GM19467 (cell line): ENCODE measurements around the gene KRIT1.
A peak's percentile ranks its signal among the peaks of the same experiment; 100 is the strongest.
"Not testable (repeated sequence)": the region's sequence is repeated elsewhere in the genome, so short reads cannot be mapped to it uniquely, and the experiment has no call there.

Experiments used
- ATAC-seq: cut with Tn5 transposase; IDR thresholded peaks from one replicate; pipeline ENCODE4 v1.9.1; 2021; ENCODE audit warnings: mild to moderate bottlenecking, moderate library complexity; ENCODE audit not compliant: unreplicated experiment

Gene KRIT1

GRCh38 chr7:92245487-92246359, at the start of gene KRIT1, which contains the start of gene ANKIB1:
Gene KRIT1, minus strand, starts transcription at chr7:92245914. Its CDS starts 3,779 bp downstream, at chr7:92242135.
Gene ANKIB1, plus strand, starts transcription at chr7:92245974. Its CDS starts 49,005 bp downstream, at chr7:92294979.
- peak; percentile 72 for ATAC-seq

GRCh38 chr7:92295391-92295790, 49.7 kb upstream of the KRIT1 start:
- ATAC-seq, result no peak

DNA sequence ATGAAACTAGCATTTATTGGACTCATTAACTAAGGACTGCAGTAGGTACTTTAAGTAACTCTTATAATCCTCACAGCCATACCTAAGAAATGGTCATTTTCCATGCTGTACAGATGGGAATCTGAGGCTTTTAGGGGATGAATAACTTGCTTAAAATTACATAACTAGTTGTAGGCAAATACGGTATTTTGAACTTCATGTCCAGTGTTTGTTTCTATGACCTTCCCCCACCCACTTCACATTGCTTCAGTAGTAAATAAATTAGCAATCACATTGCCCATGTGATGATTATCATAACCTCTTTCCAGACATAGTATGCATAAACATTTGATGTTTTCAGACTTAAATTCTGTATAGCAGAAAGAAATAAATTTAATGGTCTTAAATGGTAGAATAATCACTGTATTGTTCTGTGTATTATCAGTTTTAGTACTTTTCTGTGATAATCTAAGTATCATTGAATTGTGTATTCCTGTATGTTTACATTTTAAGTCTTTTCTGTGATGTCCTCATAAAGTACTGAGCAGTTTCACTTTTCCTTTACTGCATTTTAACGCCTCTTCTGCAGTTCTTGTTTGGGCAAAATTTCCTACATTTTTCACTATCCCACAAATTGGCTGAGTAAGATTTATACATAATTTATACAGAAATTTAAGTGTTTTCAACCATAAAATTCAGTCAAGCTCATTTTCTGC, 48.3 kb upstream of the KRIT1 start:
- ATAC-seq, result no peak

- ATAC-seq, result no peak
Observed at GRCh38 chr7:92292981-92293380, 47.3 kb upstream of the KRIT1 start.

DNA sequence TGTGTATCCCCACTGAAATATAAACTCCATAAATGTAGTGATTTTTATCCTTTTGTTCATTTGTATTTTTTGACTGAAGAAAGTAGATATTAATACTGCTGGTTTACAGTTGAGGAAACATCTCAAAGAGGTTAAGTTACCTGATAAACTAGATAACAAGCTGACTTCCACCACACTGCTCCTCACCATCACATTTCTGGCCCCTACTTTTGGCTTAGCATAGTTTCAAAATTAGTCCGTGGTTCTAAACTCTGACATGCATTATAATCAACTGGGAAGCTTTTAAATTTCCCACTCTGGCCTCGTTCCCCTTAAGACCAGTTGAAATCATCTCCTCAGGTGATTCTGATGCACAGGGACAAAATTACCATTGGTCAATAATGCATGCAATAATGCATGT, 43.6 kb upstream of the KRIT1 start:
- no peak for ATAC-seq

DNA sequence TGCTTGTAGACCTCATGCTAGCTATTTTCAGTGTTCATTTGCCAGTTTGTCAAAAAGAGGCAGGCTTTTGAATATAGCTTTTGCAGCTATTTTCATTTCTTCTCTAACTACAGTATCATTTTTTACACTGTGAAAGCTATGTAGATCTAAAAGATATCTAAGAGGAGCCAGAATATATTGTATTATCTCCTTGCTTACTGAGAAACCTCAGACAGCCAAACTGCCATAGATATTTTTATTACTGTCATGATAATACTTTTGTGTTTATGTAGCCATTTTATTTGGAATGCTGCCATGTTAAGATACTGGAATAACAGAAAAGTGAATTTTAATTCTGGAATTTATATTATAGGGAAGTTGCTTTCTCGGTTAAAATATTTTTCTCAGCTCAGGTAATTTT, 37.2 kb upstream of the KRIT1 start:
- ATAC-seq, result no peak

GRCh38 chr7:92282221-92282814, 36.6 kb upstream of the KRIT1 start:
- ATAC-seq, result no peak

DNA sequence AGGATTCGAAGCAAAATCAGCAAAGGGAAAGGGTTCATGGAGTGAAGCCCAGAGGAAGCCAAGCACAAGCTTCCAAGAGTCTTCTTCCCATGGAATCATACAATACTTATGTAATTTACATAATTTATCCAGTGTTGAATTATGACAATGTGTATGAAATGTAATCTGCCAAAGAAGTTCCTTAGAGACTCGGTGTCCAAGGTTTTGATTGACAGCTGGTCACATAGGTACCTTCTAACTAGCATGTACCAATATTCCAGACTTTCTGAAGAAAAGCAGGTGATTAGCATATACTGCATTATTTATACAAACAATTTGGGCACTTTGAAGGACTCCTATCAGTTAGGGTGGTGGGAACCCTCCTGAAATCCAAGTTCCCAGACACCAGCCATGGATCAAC, 35.3 kb upstream of the KRIT1 start:
- no peak for ATAC-seq

DNA sequence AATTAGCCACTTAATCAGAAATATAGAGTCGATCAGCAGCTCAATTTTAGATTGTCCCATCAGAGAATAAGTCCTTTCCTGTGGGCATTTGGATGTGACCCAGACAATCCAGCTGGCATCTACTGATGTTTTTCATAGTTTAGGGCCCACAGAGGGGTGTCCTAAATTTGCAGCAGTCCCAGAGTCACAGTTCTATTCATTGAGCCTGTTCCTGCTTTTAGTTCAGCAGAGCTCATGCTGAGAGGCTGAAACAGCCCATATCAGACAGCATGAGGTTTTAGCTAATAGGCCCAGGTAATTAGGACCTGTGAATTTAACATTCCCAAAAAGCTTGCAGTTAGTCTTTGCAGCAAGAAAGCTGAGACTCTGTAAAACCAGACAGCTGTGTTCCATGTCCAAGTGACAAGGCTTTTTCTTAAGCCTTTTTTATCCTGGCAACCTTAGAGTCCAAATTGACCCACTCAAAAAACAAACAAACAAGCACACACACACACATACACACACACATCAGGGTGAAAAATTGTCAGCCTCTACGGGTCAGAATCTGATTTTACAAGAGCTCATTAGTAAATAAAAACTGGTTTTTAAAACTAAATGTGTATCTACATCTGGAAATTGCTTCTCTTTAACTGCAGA, 33.8 kb upstream of the KRIT1 start:
- no peak for ATAC-seq

- peak; percentile 70 for ATAC-seq
Observed at GRCh38 chr7:92276460-92276864, 30.7 kb upstream of the KRIT1 start.

- ATAC-seq, result no peak
Observed at GRCh38 chr7:92275327-92275726, 29.6 kb upstream of the KRIT1 start.

DNA sequence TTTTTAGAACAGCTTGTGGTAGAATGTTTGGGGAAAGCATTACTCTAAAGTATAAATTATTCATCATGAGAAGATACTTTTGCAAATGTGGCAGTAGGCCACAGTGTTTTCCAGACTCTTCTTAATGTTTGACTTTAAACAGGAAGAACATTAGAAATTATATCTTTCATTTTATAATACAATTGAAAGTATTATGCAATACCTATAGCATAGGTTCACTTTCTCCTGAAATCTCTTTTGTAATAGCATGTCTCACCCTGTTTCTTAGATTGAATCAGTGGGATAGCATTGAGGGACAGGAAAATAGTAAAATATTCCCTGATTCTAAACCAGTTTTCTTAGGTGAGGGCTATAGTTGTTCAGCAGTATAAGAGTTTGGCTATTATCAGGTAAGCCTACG, 23.2 kb upstream of the KRIT1 start:
- ATAC-seq, result no peak

GRCh38 chr7:92266415-92267241, 20.9 kb upstream of the KRIT1 start:
- ATAC-seq, result no peak

- no peak for ATAC-seq
Observed at GRCh38 chr7:92260248-92260781, 14.6 kb upstream of the KRIT1 start.

DNA sequence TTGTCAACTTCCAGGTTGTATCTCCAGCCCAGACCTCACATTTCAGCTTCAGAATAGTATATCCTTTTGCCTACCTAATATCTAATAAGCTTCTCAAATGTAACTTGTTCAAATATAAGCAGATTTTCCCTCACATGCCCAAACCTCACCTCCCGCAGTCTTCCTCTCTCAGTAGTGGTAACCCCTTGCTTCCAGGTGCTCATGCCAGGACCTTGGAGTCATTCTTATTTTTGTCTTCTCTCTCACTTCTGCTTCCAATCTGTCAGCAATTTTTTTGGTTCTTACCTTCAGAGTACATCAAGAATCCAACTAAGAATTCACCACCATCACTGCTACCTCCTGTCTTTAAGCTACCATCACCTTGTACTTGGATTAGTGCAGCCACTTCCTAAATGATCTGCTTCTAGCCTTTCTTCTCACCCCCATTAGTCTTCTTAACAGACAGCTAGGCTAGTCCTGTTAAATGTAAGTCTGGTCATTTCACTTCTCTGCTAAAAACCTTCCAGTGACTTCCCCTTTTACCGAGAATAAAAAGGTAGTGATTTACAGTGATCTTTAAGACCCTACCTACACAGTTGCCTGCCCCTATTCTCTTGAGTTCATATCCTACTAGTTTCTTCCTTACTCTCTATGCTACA, 14.0 kb upstream of the KRIT1 start:
- no peak for ATAC-seq

- ATAC-seq, result no peak
Observed at GRCh38 chr7:92259062-92259461, 13.3 kb upstream of the KRIT1 start.

DNA sequence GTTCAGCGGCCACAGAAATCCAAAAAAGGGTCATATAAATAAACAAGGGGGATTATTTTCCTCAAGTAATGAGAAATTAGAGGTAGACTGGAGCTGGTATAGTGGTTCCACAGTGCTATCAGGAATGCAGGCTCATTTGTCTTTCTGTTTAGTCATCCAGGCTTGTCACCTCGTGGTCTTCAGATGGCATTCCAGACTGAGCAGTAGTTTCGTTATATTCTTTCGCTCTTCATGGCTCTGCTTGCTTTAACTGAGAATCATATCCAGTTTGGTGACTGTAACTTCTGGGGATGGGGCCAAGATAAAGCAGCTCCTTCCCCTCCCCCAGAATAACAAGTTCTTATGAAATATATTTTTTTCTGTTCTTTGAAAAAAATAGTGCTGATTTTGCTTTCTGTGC, 9.6 kb upstream of the KRIT1 start:
- no peak for ATAC-seq

DNA sequence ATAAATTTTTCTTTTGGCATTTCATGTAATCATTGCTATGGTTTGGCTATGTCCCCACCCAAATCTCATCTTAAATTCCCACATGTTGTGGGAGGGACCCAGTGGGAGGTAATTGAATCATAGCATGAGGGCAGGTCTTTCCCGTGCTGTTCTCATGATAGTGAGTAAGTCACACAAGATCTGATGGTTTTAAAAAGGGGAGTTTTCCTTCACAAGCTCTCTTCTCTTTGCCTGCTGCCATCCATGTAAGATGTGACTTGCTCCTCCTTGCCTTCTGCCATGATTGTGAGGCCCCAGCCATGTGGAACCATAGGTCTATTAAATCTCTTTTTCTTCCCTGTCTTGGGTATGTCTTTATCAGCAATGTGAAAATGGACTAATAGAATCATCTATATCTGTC, 9.1 kb upstream of the KRIT1 start:
- not testable (repeated sequence) for ATAC-seq

DNA sequence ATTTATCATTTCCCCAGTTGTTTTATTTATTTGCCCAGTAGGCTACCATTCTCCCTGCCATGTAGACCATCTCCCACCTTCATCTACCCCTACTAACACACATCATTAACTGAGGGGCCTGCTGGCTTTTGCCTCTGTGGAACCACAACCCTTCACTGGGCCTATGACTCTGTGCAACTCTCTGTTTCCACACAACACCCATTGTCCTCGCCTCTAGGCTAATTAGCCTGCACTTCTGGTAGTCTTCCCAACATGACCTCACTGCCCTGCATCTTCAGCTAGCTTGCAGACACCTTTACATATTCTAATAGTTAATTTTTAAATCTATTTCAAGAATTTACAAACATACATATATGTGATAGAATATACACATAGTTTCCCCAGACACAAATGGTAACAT, 7.5 kb upstream of the KRIT1 start:
- ATAC-seq, result no peak

DNA sequence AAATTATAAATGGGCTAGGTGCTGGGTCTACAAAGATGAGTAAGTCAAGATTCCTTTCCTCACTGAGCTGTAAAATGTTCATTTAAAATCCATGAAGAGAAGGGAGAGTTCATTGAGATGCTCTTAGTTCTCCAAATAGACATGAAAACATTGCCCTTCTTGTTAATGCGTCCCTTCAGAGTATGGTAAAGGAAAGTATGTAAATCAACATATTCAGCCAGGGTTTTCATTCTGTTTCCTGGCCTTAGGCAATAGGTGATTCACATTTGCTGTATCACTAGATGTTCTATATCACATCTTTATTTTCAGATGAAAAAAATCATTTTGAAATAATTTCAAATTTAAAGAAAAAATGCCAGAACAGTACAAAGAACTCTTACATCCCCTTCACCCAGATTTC, 5.5 kb upstream of the KRIT1 start:
- no peak for ATAC-seq
